ENCODE measurements around the gene PAQR7.

DNA sequence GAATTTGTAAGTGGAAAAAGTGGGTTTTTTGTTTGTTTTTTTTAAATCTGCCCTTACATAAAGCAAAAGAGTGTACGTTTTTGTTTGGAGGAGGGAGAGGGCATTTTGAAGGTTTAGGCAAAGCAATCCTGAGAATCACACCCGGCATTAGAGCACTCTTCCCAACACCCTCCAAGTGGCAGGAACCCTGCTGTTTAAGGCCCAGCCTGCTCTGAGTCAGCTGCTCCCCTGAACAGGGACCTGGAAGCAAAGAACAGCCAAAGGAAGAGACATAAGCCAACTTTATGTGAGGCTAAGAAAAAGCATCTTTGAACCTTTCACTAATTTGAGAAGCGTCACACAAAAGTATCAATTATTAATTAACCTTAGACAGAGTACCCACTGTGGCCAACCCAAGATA, 38.8 kb downstream of the PAQR7 start:
- TF ChIP-seq, protein P1, sequence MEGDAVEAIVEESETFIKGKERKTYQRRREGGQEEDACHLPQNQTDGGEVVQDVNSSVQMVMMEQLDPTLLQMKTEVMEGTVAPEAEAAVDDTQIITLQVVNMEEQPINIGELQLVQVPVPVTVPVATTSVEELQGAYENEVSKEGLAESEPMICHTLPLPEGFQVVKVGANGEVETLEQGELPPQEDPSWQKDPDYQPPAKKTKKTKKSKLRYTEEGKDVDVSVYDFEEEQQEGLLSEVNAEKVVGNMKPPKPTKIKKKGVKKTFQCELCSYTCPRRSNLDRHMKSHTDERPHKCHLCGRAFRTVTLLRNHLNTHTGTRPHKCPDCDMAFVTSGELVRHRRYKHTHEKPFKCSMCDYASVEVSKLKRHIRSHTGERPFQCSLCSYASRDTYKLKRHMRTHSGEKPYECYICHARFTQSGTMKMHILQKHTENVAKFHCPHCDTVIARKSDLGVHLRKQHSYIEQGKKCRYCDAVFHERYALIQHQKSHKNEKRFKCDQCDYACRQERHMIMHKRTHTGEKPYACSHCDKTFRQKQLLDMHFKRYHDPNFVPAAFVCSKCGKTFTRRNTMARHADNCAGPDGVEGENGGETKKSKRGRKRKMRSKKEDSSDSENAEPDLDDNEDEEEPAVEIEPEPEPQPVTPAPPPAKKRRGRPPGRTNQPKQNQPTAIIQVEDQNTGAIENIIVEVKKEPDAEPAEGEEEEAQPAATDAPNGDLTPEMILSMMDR (IDR thresholded peaks at IDR 0.05), result no peak
- TF ChIP-seq ZFX (IDR thresholded peaks at IDR 0.05; ENCODE audit: borderline replicate concordance), result no peak
